Hypothalamus (tissue), 51 donors: Measurements from ENCODE around the gene MORC3.
"Not testable (repeated sequence)": the region's sequence is repeated elsewhere in the genome, so short reads cannot be mapped to it uniquely, and the experiment has no call there.

Experiments used
- DNase-seq, 51 donors: peaks; one replicate each; lab custom pipeline; 2025; lab: John Stamatoyannopoulos, UW

Gene MORC3, protein sequence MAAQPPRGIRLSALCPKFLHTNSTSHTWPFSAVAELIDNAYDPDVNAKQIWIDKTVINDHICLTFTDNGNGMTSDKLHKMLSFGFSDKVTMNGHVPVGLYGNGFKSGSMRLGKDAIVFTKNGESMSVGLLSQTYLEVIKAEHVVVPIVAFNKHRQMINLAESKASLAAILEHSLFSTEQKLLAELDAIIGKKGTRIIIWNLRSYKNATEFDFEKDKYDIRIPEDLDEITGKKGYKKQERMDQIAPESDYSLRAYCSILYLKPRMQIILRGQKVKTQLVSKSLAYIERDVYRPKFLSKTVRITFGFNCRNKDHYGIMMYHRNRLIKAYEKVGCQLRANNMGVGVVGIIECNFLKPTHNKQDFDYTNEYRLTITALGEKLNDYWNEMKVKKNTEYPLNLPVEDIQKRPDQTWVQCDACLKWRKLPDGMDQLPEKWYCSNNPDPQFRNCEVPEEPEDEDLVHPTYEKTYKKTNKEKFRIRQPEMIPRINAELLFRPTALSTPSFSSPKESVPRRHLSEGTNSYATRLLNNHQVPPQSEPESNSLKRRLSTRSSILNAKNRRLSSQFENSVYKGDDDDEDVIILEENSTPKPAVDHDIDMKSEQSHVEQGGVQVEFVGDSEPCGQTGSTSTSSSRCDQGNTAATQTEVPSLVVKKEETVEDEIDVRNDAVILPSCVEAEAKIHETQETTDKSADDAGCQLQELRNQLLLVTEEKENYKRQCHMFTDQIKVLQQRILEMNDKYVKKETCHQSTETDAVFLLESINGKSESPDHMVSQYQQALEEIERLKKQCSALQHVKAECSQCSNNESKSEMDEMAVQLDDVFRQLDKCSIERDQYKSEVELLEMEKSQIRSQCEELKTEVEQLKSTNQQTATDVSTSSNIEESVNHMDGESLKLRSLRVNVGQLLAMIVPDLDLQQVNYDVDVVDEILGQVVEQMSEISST

DNA sequence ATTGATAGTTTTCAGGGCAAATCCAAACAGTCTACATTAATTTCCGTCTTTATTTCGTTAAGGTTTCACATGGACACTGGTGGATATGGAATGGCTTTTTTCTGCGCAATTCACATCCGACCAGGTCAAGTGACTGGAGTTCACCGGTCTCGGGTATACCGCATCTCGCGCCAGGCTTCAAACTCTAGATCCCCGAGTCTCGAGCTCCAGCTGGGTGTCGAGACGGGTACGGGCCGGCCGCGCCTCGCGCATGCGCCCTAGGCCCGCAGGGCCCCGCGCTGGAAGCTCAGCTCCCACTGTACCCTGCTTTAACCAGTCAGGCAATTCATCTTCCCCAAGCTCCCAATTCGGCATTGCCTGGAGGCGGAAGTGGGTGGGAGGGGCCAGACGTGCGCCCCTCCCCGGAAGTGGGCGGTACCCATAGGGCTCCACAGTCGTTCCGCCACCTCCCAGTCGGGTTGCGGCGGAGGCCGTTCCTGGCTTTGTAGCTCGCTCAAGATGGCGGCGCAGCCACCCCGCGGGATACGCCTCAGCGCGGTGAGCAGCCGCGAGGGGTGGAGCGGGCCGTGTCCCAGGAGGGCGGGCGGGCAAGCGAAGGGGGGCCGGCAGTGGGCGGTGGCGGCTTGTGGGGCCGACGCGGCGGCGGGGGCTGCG, at the start of gene MORC3:
Gene MORC3 (plus strand): TSS at position 431 of the 654 bp plus-strand sequence. CDS start 68 bp downstream, at position 499.
- peak; percentile 78 to 99 (median 96) for DNase-seq

DNA sequence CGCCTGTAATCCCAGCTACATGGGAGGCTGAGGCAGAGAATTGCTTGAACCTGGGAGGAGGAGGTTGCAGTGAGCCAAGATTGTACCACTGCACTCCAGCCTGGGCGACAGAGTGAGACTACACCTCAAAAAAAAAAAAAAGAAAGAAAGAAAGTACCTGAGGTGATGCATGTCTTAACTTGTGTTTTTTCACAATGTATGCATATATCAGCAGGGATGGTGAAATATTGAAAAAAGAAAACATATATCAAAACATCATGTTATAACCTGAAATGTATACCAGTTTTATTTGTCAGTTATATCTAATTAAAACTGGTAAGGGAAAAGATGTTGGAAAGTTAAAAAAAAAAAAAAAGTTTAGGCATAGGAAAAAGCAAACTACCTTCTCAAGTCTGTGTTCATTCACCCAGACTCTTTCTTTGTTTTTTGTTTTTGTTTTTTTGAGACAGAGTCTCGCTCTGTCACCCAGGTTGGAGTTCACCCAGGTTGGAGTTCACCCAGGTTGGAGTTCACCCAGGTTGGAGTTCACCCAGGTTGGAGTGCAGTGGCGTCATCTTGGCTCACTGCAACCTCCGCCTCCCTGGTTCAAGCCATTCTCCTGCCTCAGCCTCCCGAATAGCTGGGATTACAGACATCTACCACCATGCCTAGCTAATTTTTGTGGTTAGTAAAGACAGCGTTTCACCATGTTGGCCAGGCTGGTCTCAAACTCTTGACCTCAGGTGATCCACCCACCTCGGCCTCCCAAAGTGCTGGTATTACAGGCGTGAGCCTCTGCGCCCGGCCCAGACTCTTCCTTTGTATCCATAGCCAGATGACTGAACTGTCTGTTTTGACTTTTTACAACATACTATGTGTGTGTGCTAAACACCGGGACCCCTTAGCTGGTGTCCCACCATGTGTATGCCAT, 49.0 kb upstream of the MORC3 start:
- not testable (repeated sequence) for DNase-seq

DNA sequence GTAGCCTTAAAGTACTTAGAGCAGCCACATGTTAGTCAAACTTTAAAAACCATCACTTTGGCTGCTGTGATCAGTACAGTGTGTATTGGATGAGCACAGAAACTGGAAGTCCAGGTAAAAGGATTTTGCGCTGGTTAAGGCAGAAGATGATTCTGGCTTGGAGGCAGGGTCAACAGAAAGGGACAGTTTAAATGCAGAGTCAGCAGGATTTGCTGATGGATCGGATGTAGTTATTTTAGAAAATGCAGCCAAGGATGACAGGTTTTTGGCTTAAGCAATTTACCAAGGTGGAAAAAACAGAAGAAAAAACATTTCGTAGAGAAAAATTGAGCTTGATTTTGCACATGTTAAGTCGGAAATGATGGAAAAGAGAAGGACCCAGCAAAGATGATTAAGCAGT, 45.9 kb upstream of the MORC3 start:
- no peak for DNase-seq

DNA sequence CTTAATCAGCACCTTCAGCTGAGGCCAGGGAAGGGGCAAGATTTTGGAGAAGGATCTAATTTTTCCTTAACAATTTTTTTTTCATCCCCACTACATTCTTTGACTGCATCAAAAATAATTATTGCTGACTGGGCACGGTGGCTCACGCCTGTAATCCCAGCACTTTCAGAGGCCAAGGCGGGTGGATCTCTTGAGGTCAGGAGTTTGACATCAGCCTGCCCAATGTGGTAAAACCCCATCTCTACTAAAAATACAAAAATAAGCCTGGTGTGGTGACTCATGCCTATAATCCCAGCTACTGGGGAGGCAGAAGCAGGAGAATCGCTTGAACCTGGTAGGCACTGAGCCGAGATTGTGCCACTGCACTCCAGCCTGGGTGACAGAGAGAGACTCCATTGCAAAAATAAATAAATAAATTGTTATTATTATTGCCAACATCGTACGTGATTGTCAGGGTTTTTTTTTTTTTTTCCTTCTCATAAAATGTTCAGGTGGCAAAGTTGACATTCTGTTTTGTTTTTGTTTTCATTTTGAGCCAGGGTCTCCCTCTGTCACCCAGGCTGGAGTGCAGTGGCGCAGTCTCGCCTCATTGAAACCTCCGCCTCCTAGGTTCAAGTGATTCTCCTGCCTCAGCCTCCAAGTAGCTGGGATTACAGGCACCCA, 37.3 kb upstream of the MORC3 start:
- DNase-seq, result no peak

DNA sequence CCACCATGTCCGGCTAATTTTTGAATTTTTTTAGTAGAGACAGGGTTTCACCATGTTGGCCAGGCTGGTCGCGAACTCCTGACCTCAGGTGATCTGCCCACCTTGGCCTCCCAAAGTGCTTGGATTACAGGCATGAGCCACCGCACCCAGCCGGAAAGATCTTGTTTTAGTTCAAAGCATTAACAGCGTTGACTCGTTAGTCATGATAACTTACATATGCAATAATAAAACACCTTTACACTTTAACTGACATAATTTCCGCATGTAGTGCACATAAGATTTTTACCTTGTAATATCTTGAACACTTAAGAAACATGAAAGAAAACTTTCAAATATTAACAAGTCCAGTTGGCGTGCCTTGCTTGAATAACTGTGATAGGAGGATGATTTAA, 36.8 kb upstream of the MORC3 start:
- DNase-seq, result not testable (repeated sequence)

DNA sequence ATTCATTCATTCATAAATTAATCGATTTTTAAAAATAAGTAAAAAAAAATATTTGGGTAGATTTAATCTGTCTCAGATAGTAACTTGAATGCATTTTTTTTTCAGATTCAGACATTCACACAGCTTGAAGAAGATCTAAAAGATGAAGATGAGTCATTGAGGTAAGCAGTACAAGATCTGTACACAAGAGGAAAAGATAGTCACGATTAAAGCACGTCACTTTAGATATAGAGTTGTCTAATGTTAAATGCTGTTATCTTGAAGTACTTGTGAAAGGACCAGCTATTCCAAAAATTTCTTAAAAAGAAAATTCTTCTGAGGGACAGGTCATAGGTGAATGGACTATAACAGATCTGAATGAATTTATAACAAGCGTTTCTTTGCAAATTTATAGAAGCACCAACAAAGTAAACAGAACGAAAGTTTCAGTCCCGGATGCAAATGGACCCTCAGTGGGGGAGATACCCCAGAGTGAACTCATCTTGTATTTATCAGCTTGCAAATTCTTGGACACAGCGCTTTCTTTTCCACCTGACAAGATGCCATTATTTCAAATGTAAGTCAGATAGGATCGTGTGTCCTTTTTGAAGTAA, 31.2 kb upstream of the MORC3 start:
- DNase-seq, result no peak

DNA sequence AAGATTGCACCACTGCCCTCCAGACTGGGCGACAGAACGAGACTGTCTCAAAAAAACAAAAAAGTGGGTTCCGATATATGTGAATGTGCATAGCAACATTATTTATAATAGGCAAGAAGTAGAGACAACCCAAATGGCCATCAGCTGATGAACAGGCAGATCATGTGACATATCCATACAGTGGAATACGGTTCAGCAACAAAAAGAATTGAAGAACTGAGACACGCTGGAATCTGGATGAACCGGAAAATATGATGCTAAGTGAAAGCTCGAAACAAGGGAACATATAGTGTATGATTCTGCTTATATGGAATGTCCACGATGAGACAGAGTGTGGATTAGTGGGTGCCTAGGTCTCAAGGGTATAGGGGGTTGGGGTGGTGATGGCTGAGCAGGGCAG, 28.5 kb upstream of the MORC3 start:
- no peak for DNase-seq

DNA sequence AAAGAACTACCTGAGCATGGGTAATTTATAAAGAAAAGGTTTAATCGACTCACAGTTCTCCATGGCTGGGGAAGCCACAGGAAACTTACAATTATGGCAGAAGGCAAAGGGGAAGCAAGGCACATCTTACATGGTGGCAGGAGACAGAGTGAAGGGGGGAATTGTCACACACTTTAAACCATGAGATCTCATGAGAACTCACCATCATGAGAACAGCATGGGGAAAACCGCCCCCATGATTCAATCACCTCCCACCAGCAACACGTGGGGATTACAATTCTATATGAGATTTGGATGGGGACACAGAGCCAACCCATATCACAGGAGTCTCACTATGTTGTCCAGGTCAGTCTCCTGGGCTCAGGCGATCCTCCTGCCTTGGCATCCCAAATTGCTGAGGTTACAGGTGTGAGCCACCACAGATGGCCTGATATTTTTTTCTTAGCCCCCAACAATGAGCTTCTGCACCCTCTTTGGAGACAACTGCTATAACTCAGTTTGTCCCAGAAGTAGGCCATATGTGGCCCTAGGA, 22.5 kb upstream of the MORC3 start:
- no peak for DNase-seq

DNA sequence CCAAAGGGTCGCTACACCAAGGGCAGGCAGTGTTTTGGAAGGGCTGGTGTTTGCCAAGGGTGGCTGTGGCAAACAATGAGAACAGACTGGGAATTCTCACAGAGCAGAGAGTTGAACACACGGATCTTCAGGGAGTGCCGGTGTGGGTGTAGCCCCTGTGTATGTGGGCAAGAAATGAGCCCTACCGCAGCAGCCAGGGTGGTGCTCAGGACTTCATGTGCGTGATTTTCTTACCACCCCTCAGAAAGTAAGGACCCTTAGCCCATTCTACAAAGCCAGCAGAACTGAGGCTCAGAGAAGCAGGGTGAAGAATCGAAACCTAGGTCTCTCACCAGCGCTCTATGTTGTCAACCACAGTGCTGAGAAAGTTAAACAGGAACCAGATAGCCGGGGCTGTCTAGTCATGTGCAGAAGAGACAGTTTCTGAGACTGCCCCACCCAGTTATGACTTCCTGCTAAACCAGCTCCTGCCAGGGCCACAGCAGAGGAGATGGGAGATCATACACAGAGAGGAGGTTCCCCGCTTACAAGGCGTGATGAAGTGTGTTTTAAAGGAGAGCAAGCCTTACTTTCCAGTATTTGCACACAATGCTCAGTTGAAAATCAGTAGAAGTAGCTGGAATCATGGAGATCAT, 21.9 kb upstream of the MORC3 start:
- DNase-seq, result peak in 10 of 51 donors; percentile 0 to 15 (median 5)

DNA sequence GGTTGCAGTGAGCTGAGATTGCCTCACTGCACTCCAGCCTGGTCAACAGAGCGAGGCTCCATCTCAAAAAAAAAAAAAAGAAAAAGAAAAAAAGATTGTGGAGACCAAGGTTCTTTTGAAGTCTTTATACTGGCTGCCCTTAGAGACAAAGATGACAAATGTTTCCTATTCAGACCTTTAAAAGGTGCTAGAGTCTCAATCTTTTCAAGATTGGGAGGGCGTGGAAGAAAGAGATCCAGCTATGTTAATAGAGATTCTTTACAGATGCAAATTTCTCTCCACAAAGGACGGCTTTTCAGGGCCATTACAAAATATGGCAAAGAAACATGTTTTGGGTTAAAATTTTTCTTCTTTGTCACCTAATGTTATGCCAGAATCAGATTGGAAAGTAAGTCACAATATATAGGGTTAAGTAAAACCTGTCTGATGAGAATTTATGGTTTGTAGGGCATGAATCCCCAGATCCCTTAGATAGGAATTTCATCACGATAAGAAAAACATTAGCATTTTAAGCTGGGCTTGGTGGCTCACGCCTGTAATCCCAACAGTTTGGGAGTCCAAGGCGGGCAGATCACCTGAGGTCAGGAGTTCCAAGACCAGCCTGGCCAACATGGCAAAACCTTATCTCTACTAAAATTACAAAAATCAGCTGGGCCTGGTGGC, 13.0 kb upstream of the MORC3 start:
- DNase-seq, result no peak

DNA sequence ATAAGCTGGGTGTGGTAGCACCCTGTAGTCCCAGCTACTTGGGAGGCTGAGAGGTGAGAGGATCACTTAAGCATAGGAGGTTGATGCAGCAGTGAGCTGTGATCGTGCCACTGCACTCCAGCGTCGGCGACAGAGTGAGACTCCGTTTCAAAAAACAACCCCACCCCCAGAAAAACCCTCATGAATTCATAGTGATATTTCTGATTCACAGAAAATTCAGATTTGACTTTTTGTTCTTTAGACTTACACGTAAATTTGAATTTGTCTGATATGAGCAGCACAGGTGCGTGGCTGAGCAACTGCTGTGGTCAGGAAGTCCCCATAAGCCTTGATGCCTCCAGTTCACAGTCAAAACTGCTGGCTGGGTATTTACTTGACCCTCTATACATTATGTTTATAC, 10.0 kb upstream of the MORC3 start:
- no peak for DNase-seq

DNA sequence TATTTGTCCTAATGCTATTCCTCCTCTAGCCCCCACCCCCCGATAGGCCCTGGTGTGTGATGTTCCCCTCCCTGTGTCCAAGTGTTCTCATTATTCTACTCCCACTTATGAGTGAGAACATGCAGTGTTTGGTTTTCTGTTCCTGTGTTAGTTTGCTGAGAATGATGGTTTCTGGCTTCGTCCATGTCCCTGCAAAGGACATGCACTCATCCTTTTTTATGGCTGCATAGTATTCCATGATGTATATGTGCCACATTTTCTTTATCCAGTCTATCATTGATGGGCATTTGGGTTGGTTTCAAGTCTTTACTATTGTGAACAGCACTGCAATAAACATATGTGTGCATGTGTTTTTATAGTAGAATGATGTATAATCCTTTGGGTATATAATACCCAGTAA, 6.6 kb upstream of the MORC3 start:
- not testable (repeated sequence) for DNase-seq

DNA sequence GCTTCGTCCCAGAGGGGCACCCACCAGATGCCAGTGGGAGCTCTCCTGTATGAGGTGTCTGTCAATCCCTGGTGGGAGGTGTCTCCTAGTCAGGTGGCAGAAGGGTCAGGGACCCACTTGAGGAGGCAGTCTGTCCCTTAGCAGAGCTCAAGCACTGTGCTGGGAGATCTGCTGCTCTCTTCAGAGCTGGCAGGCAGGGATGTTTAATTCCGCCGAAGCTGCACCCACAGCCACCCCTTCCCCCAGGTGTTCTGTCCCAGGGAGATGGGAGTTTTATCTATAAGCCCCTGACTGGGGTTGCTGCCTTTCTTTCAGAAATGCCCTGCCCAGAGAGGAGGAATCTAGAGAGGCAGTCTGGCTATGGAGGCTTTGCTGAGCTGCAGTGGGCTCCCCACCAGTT, 4.0 kb upstream of the MORC3 start:
- DNase-seq, result not testable (repeated sequence)

DNA sequence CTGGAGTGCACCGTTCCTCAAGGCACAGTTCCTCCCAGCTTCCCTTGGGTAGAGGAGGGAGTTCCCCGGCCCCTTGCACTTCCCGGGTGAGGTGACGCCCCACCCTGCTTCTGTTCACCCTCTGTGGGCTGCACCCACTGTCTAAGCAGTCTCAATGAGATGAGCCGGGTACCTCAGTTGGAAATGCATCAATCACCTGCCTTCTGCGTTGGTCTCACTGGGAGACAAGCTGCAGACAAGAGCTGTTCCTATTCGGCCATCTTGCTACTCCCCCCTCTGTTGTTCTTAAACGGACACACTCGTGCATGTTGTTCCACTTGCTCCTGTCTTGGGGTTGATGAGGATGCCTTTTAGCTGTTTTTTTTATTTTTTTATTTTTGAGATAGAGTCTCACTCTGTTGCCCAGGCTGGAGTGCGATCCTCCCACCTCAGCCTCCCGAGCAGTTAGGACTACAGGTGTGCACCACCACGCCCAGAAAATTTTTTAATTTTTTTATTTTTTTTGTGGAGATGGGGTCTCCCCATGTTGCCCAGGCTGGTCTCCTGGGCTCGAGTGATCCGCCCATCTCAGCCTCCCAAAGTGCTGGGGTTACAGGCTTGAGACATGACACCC, 3.0 kb upstream of the MORC3 start:
- no peak for DNase-seq

DNA sequence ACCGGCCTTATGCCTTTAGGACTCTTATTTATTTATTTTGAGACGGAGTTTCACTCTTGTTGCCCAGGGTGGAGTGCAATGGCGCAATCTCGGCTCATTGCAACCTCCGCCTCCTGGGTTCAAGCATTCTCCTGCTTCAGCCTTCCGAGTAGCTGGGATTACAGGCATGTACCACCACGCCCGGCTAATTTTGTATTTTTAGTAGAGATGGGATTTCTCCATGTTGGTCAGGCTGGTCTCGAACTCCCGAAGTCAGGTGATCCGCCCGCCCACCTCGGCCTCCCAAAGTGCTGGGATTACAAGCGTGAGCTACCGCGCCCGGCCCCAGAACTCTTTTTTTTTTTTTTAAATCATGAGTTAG, 611 bp upstream of the MORC3 start:
- peak in 4 of 51 donors; percentile 24 to 37 (median 26) for DNase-seq

DNA sequence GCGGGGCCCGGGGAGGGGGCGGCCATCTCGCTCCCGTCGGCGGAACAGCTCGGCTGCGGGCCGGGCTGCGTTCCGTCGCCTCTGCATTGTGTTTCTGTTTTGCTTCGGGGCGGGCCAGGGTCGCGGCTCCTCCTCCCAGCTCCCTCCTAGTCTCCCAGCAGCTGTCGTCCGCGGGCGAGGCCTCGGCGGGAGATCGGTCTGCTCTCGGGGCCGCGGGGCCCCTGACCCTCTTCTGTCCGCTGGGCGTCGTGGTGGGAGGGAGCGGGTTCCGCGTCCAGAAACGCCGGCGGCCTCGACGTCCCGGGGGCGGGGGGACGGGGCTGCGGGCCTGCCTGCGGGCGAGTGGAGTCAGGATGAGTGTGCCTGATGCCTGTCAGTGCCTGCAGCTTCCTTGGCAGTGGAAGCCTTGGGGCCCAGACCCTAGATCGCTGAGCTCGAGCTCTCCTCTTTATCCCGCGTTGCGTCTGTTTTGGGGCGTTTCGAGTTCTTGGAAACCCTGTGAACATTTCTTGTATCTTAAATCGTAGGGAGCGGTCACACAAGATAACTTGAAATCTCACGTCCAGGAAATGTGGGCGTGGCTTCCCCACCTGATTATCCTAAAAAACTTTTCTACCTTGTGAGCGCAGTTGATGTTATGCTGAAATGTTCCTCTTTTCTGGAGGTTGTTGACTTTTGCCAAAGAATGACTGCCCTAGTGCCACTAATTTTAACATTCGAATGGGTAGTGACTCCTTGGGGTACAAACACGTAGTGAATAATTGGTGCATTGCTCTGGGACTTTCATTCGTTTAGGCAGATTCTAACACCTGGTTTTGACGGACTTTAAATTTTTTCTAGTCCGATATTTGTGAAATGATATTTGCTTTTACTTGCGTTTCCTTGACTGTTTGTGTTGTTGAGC, 676 bp downstream of the MORC3 start:
- peak in 42 of 51 donors; percentile 30 to 93 (median 74) for DNase-seq
